Keratinocyte (primary cell): Measurements from ENCODE around the gene NTN3. TPM values are rescaled to one million over a fixed set of nuclear protein-coding genes. Genes with fewer than 3 reads are reported as not detected.

Experiments used
- DNase-seq: peaks from one replicate; pipeline ENCODE4 v3.0.0-alpha.2; 2011; ENCODE audit warnings: low read depth, missing footprints, low spot score
- FAIRE-seq: peaks from 2 replicates; lab custom pipeline; 2011; peaks lifted over from hg19 to GRCh38; lab: Jason Lieb, UNC
- H2AFZ ChIP-seq: 2 replicates; pipeline ENCODE4 v1.6.0; 2012; ENCODE audit warnings: low read length, control low read depth, inconsistent platforms; ENCODE audit not compliant: control insufficient read depth
- H3K27ac ChIP-seq: 2 replicates; pipeline ENCODE4 v1.5.1; 2011; ENCODE audit warnings: low read length; ENCODE audit not compliant: control insufficient read depth, insufficient read depth
- H3K27me3 ChIP-seq: 3 replicates; pipeline ENCODE4 v1.6.0; 2011; ENCODE audit warnings: low read length; ENCODE audit not compliant: control insufficient read depth, insufficient read depth; ENCODE audit errors: extremely low read depth
- H3K36me3 ChIP-seq, 2 experiments: 2 replicates in 1 of 2; 3 replicates in 1 of 2; pipeline ENCODE4 v1.5.1; 2011; ENCODE audit warnings: low read length in 2 of 2, mild to moderate bottlenecking in 1 of 2; ENCODE audit not compliant: control insufficient read depth in 2 of 2, insufficient read depth in 2 of 2; ENCODE audit errors: extremely low read depth in 1 of 2
- H3K4me1 ChIP-seq: 3 replicates; pipeline ENCODE4 v1.5.1; 2011; ENCODE audit warnings: low read length; ENCODE audit not compliant: control insufficient read depth, insufficient read depth; ENCODE audit errors: extremely low read depth
- H3K4me2 ChIP-seq: 3 replicates; pipeline ENCODE4 v1.6.0; 2011; ENCODE audit warnings: low read depth, low read length; ENCODE audit not compliant: control insufficient read depth, insufficient read depth; ENCODE audit errors: extremely low read depth
- H3K4me3 ChIP-seq, 3 experiments: fragments of 200-600 bp in 1 of 3; sonication (generic) in 1 of 3; 2 replicates in 2 of 3; 3 replicates in 1 of 3; pipeline ENCODE4 v1.5.1; 2011 to 2016; ENCODE audit warnings: low read length in 3 of 3, mild to moderate bottlenecking in 3 of 3, control low read depth in 2 of 3, inconsistent platforms in 1 of 3, low read depth in 1 of 3, mixed read lengths in 1 of 3, mixed run types in 1 of 3, moderate library complexity in 1 of 3; ENCODE audit not compliant: control insufficient read depth in 2 of 3, insufficient read depth in 2 of 3; ENCODE audit errors: extremely low read depth in 1 of 3
- H3K79me2 ChIP-seq: 2 replicates; pipeline ENCODE4 v1.6.0; 2012; ENCODE audit warnings: low read length; ENCODE audit not compliant: control insufficient read depth, insufficient read depth
- H3K9ac ChIP-seq: 3 replicates; pipeline ENCODE4 v1.6.0; 2011; ENCODE audit warnings: low read length; ENCODE audit not compliant: control insufficient read depth, insufficient read depth; ENCODE audit errors: extremely low read depth
- H3K9me1 ChIP-seq: 3 replicates; pipeline ENCODE4 v1.6.0; 2011; ENCODE audit warnings: low read length; ENCODE audit not compliant: control insufficient read depth, insufficient read depth; ENCODE audit errors: extremely low read depth
- H3K9me3 ChIP-seq: 2 replicates; pipeline ENCODE4 v1.5.1; 2012; ENCODE audit warnings: low read depth, low read length; ENCODE audit not compliant: control insufficient read depth
- H4K20me1 ChIP-seq: 3 replicates; pipeline ENCODE4 v1.6.0; 2011; ENCODE audit warnings: low read length; ENCODE audit not compliant: control insufficient read depth, insufficient read depth; ENCODE audit errors: extremely low read depth
- CTCF ChIP-seq, 3 experiments: IDR thresholded peaks in 1 of 3; conservative IDR thresholded peaks in 1 of 3; optimal IDR thresholded peaks in 1 of 3; 2 replicates in 2 of 3; 3 replicates in 1 of 3; pipeline versions ENCODE3 to v1.5.1; 2011; ENCODE audit warnings: low read length in 3 of 3, mild to moderate bottlenecking in 3 of 3, moderate library complexity in 2 of 3, control low read depth in 1 of 3, inconsistent platforms in 1 of 3; ENCODE audit not compliant: insufficient read depth in 2 of 3; ENCODE audit errors: extremely low read depth in 1 of 3
- EZH2 ChIP-seq: IDR thresholded peaks from one replicate; pipeline ENCODE4 v1.6.1; 2012; ENCODE audit warnings: inconsistent platforms, mild to moderate bottlenecking, low read length, moderate library complexity
- dilution Hi-C: fragments of 300-500 bp; cut with MboI; formaldehyde crosslinking; loops from one replicate; pipeline ENCODE4 v1.7.0; 2020; ENCODE audit warnings: low sequenced_read_pairs; ENCODE audit not compliant: extremely low pct_ligation_motif_present
- polyA plus RNA-seq, 5 experiments: library from polyadenylated mRNA; depleted of rRNA in 3 of 5; stranded (reverse) in 3 of 5; stranded (forward) in 1 of 5; unstranded in 1 of 5; fragments of >200 nt; gene quantifications; 1 replicate in 1 of 5; 2 replicates in 3 of 5; 3 replicates in 1 of 5; pipeline versions ENCODE4 v1.2.1 to v1.2.3, GENCODE V29; 2011 to 2012; ENCODE audit warnings: missing spikeins in 2 of 5, low read depth in 1 of 5, low replicate concordance in 1 of 5

Gene NTN3
- polyA plus RNA-seq, 1 donor (not counting 4 experiments of a cell fraction or from before 2014, with no cell fraction given), result not detected

- Histone ChIP-seq H3K36me3 (peaks cover 0 to 1% of the 10 kb centered on the region in 2 experiments), H3K27me3 (peaks cover 21% of the 10 kb centered on the region), H3K9ac (peak within 1 kb of the TSS; percentile 75), H3K4me2 (peak within 1 kb of the TSS; percentile 77), H3K4me3 (peak within 1 kb of the TSS; percentile 76 to 88 (median 82)), H3K9me1 (no peaks in the 10 kb centered on the region), H2AFZ (peak within 1 kb of the TSS; percentile 74), H3K27ac (peak within 1 kb of the TSS; percentile 52), H4K20me1 (peaks cover 9% of the 10 kb centered on the region), H3K9me3 (no peaks in the 10 kb centered on the region), H3K79me2 (peaks cover 1% of the 10 kb centered on the region), H3K4me1 (peaks cover 13% of the 10 kb centered on the region)
- DNase-seq, result no peak
- dilution Hi-C loops, result no loop called here
- no peak for FAIRE-seq
- TF ChIP-seq CTCF (optimal IDR thresholded peaks at IDR 0.05 in 1 of 3, IDR thresholded peaks at IDR 0.05 in 1 of 3, conservative IDR thresholded peaks at IDR 0.05 in 1 of 3; ENCODE audit: extremely low read depth in 1 of 3, insufficient read depth in 2 of 3, low read length in 3 of 3) (no peak), EZH2 (no peak)
Measured at GRCh38 chr16:2474877-2475412, 3.8 kb downstream of the NTN3 start, which contains the start of gene TBC1D24. Gene TBC1D24 (plus strand): TSS chr16:2475127. CDS start chr16:2496149, 21,022 bp downstream.

- Histone ChIP-seq H3K4me2 (peak overlapping the region; percentile 77), H3K4me3 (peak overlapping the region; percentile 56 to 88 (median 73)), H3K79me2 (peaks cover 1% of the 10 kb centered on the region), H3K9me3 (no peaks in the 10 kb centered on the region), H3K36me3 (peaks cover 0 to 1% of the 10 kb centered on the region in 2 experiments), H4K20me1 (peaks cover 9% of the 10 kb centered on the region), H3K27me3 (peaks cover 14% of the 10 kb centered on the region), H3K27ac (no peak overlapping the region), H2AFZ (no peak overlapping the region), H3K9me1 (no peaks in the 10 kb centered on the region), H3K4me1 (peaks cover 13% of the 10 kb centered on the region), H3K9ac (peak overlapping the region; percentile 52)
- no peak for DNase-seq
- no peak for TF ChIP-seq CTCF (optimal IDR thresholded peaks at IDR 0.05 in 1 of 3, IDR thresholded peaks at IDR 0.05 in 1 of 3, conservative IDR thresholded peaks at IDR 0.05 in 1 of 3; ENCODE audit: extremely low read depth in 1 of 3, insufficient read depth in 2 of 3, low read length in 3 of 3)
- TF ChIP-seq EZH2, result no peak
- dilution Hi-C loops, result no loop called here
- FAIRE-seq, result no peak
Measured at GRCh38 chr16:2475413-2476344, 4.6 kb downstream of the NTN3 start.
